GM18870 (cell line): ENCODE data around the gene HMX1.

Experiments used
- ATAC-seq: cut with Tn5 transposase; IDR thresholded peaks from one replicate; pipeline ENCODE4 v1.9.1; 2021; ENCODE audit warnings: moderate library complexity; ENCODE audit not compliant: unreplicated experiment

Gene HMX1

GRCh38 chr4:8821151-8821950, 50.3 kb downstream of the HMX1 start:
- ATAC-seq, result no peak

- no peak for ATAC-seq
These were observed 51.2 kb downstream of the HMX1 start for GRCh38 chr4:8820178-8821102.

DNA sequence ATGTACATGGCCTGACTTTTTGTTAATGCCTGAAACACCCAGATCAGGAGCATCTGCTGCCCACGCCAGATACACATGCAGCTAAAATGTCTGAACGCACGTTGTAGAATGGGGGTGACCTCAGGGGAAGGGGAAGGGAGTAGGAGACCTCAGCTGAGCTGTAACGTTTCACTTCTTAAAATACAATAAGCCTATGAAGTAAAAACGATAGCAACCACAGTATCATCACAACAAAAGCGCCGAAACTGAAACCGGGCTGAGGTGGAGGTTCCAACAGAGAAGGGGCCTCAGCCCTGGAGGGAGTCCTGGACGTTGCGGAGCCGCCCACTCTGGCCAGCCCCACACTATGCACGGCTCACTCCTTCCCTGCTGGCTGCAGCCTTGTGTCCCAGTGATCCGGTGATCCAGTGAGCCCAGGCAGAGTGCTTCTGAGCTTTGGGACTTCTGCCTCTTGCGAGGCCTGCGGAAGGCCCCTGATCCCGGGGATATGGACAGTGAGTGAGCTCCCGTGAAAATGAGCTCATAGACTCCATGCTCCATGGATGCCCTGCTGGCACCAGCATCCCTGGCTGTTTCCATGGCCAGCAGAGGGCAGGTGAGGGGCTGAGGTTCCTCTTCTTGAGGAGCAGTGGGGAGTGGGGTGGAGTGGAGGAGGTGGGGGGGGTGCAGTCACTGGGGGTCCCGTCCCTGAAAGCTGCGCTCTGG, 52.0 kb downstream of the HMX1 start:
- ATAC-seq, result no peak

GRCh38 chr4:8819019-8819418, 52.6 kb downstream of the HMX1 start:
- no peak for ATAC-seq

GRCh38 chr4:8818063-8818881, 53.4 kb downstream of the HMX1 start:
- ATAC-seq, result no peak

GRCh38 chr4:8817813-8818062, 53.9 kb downstream of the HMX1 start:
- ATAC-seq, result no peak

GRCh38 chr4:8817096-8817812, 54.4 kb downstream of the HMX1 start:
- ATAC-seq, result no peak
